Body of pancreas (tissue), 4 donors: ENCODE results near the gene USP9X.

Experiments used
- CTCF ChIP-seq, 7 experiments: fragments of 450-650 bp in 4 of 7; fragments of 200-600 bp in 3 of 7; sonication (generic) in 3 of 7; IDR thresholded peaks; one replicate each; pipeline ENCODE4 v1.5.1; 2016 to 2019; ENCODE audit warnings: antibody characterized with exemption in 7 of 7
- POLR2A ChIP-seq, 3 donors: fragments of 450-650 bp; IDR thresholded peaks; one replicate each; pipeline ENCODE4 v1.6.1; 2016; ENCODE audit warnings: antibody characterized with exemption in 3 of 3, mild to moderate bottlenecking in 2 of 3

GRCh38 chrX:41043196-41043595 is 42.0 kb upstream of the USP9X start:
- TF ChIP-seq CTCF (IDR thresholded peaks at IDR 0.05) = no peak
- no peak for TF ChIP-seq POLR2A (IDR thresholded peaks at IDR 0.05)
